GM19328 (cell line): ENCODE results near the gene AK9.
A peak's percentile ranks its signal among the peaks of the same experiment; 100 is the strongest.
"Not testable (repeated sequence)": the region's sequence is repeated elsewhere in the genome, so short reads cannot be mapped to it uniquely, and the experiment has no call there.

Experiments used
- ATAC-seq: cut with Tn5 transposase; IDR thresholded peaks from one replicate; pipeline ENCODE4 v1.9.1; 2021; ENCODE audit warnings: mild to moderate bottlenecking, moderate library complexity; ENCODE audit not compliant: unreplicated experiment

The AK9 gene

GRCh38 chr6:109461733-109462526 lies 229.1 kb downstream of the AK9 start:
- ATAC-seq, result no peak

- not testable (repeated sequence) for ATAC-seq
Observed at GRCh38 chr6:109461205-109461604, 229.8 kb downstream of the AK9 start.

GRCh38 chr6:109460161-109460829 lies 230.7 kb downstream of the AK9 start:
- ATAC-seq, result no peak

GRCh38 chr6:109458774-109459531 lies 232.0 kb downstream of the AK9 start:
- no peak for ATAC-seq

- no peak for ATAC-seq
Observed at GRCh38 chr6:109457562-109457996, 233.4 kb downstream of the AK9 start.

GRCh38 chr6:109456710-109457561 lies 234.1 kb downstream of the AK9 start:
- ATAC-seq, result no peak

GRCh38 chr6:109456111-109456583 lies 234.9 kb downstream of the AK9 start:
- ATAC-seq, result peak; percentile 3

- peak; percentile 50 for ATAC-seq
Observed at GRCh38 chr6:109455437-109456110, 235.4 kb downstream of the AK9 start, which contains the start of gene MICAL1. Gene MICAL1, minus strand, starts transcription at chr6:109455772. Its CDS starts 1,576 bp downstream, at chr6:109454196.

- peak; percentile 36 for ATAC-seq
Observed at GRCh38 chr6:109454496-109455436, 236.2 kb downstream of the AK9 start.

GRCh38 chr6:109453594-109454495 lies 237.2 kb downstream of the AK9 start:
- no peak for ATAC-seq

- no peak for ATAC-seq
Observed at GRCh38 chr6:109453156-109453555, 237.8 kb downstream of the AK9 start.

GRCh38 chr6:109452181-109452580 lies 238.8 kb downstream of the AK9 start:
- no peak for ATAC-seq

- ATAC-seq, result no peak
Observed at GRCh38 chr6:109451376-109451775, 239.6 kb downstream of the AK9 start.

GRCh38 chr6:109450801-109451200 lies 240.2 kb downstream of the AK9 start:
- no peak for ATAC-seq

GRCh38 chr6:109449795-109450673 lies 241.0 kb downstream of the AK9 start:
- ATAC-seq, result no peak

- no peak for ATAC-seq
Observed at GRCh38 chr6:109449064-109449794, 241.8 kb downstream of the AK9 start.
